Neural cell (in vitro differentiated cells): ENCODE measurements around the gene POU3F1. TPM values are rescaled to one million over a fixed set of nuclear protein-coding genes. Genes with fewer than 3 reads are reported as not detected.

Experiments
- H2AFZ ChIP-seq: fragments of 200-600, 300-800 bp; sonication (generic), shearing (Covaris generic); 2 replicates; pipeline ENCODE4 v1.6.0; 2014; ENCODE audit warnings: low read depth, mild to moderate bottlenecking, antibody characterized with exemption, low read length, moderate library complexity
- H3F3A ChIP-seq: fragments of 200-600 bp; shearing (Covaris generic); 2 replicates; pipeline ENCODE4 v1.6.1; 2016; ENCODE audit warnings: mild to moderate bottlenecking, moderate library complexity, mixed read lengths, antibody characterized with exemption, low read length; ENCODE audit not compliant: insufficient read depth, poor library complexity, severe bottlenecking
- H3K27ac ChIP-seq: fragments of 200-600, 300-800 bp; sonication (generic), shearing (Covaris generic); 2 replicates; pipeline ENCODE4 v1.5.1; 2014; ENCODE audit warnings: mild to moderate bottlenecking, low read length, moderate library complexity
- H3K27me3 ChIP-seq: fragments of 300-800, 200-600 bp; sonication (generic), shearing (Covaris generic); 2 replicates; pipeline ENCODE4 v1.6.0; 2014; ENCODE audit warnings: mild to moderate bottlenecking, low read depth, low read length, moderate library complexity; ENCODE audit not compliant: insufficient read depth
- H3K36me3 ChIP-seq: fragments of 300-800, 200-600 bp; sonication (generic), shearing (Covaris generic); 2 replicates; pipeline ENCODE4 v1.5.1; 2014; ENCODE audit warnings: mild to moderate bottlenecking, antibody characterized with exemption, low read length, moderate library complexity; ENCODE audit not compliant: insufficient read depth
- H3K4me2 ChIP-seq: fragments of 300-800, 200-600 bp; sonication (generic), shearing (Covaris generic); 2 replicates; pipeline ENCODE4 v1.6.0; 2014; ENCODE audit warnings: mild to moderate bottlenecking, low read length
- H3K4me3 ChIP-seq: fragments of 300-800, 200-600 bp; sonication (generic), shearing (Covaris generic); 2 replicates; pipeline ENCODE4 v1.5.1; 2014; ENCODE audit warnings: mild to moderate bottlenecking, low read length, moderate library complexity
- H3K79me2 ChIP-seq: fragments of 200-600 bp; shearing (Covaris generic); replicated peaks from 2 replicates; pipeline ENCODE4 v1.6.0; 2014; ENCODE audit warnings: mild to moderate bottlenecking, low read length, moderate library complexity; ENCODE audit not compliant: insufficient read depth
- H3K9ac ChIP-seq: fragments of 300-800, 200-600 bp; sonication (generic), shearing (Covaris generic); 2 replicates; pipeline ENCODE4 v1.6.1; 2016; ENCODE audit warnings: mild to moderate bottlenecking, low read length, mixed read lengths
- H3K9me2 ChIP-seq: fragments of 200-600 bp; shearing (Covaris generic); 2 replicates; pipeline ENCODE4 v1.6.1; 2016; ENCODE audit warnings: mild to moderate bottlenecking, low read length, mixed read lengths; ENCODE audit not compliant: insufficient read depth
- H3K9me3 ChIP-seq: fragments of 200-600, 300-800 bp; sonication (generic), shearing (Covaris generic); 2 replicates; pipeline ENCODE4 v1.6.1; 2016; ENCODE audit warnings: mild to moderate bottlenecking, mixed run types, low read length, moderate library complexity, mixed read lengths
- H4K20me1 ChIP-seq: fragments of 200-600 bp; shearing (Covaris generic); 2 replicates; pipeline ENCODE4 v1.6.1; 2016; ENCODE audit warnings: mild to moderate bottlenecking, mixed run types; ENCODE audit not compliant: insufficient read depth
- CTCF ChIP-seq: fragments of 450-650 bp; IDR thresholded peaks from 2 replicates; pipeline ENCODE4 v1.5.1; 2014; ENCODE audit warnings: antibody characterized with exemption, mild to moderate bottlenecking, moderate library complexity; ENCODE audit not compliant: poor library complexity, severe bottlenecking
- EP300 ChIP-seq: fragments of 450-650 bp; conservative IDR thresholded peaks from 2 replicates; pipeline ENCODE4 v1.6.1; 2014; ENCODE audit warnings: antibody characterized with exemption, mild to moderate bottlenecking, moderate library complexity; ENCODE audit not compliant: poor library complexity, severe bottlenecking
- EZH2 ChIP-seq: fragments of 200-600, 300-800 bp; shearing (Covaris generic), sonication (generic); IDR thresholded peaks from 2 replicates; pipeline ENCODE4 v1.6.1; 2014; ENCODE audit warnings: antibody characterized with exemption, low read length, borderline replicate concordance, mild to moderate bottlenecking; ENCODE audit not compliant: insufficient read depth, poor library complexity, severe bottlenecking
- MXI1 ChIP-seq: fragments of 450-650 bp; conservative IDR thresholded peaks from 2 replicates; pipeline ENCODE4 v1.6.1; 2014; ENCODE audit warnings: antibody characterized with exemption, mild to moderate bottlenecking; ENCODE audit not compliant: poor library complexity, severe bottlenecking
- POLR2AphosphoS5 ChIP-seq: IDR thresholded peaks from 2 replicates; pipeline ENCODE4 v1.6.1; 2012
- RAD21 ChIP-seq: fragments of 450-650 bp; conservative IDR thresholded peaks from 2 replicates; pipeline ENCODE4 v1.6.1; 2014; ENCODE audit warnings: antibody characterized with exemption, mild to moderate bottlenecking, moderate library complexity
- REST ChIP-seq: IDR thresholded peaks from 2 replicates; pipeline ENCODE4 v1.6.1; 2012; ENCODE audit warnings: borderline replicate concordance
- SMC3 ChIP-seq: fragments of 450-650 bp; conservative IDR thresholded peaks from 2 replicates; pipeline ENCODE4 v1.6.1; 2014; ENCODE audit warnings: antibody characterized with exemption, mild to moderate bottlenecking, moderate library complexity; ENCODE audit not compliant: poor library complexity
- TAF1 ChIP-seq: IDR thresholded peaks from 2 replicates; pipeline ENCODE4 v1.6.1; 2012; ENCODE audit warnings: low read depth
- polyA plus RNA-seq: library from polyadenylated mRNA; depleted of rRNA; stranded (reverse); fragments of >200 nt; gene quantifications from 2 replicates; pipeline ENCODE4 v1.2.3, GENCODE V29; 2014

The POU3F1 gene
- polyA plus RNA-seq, 1 donor from 2014 or later: 3.1 TPM

GRCh38 chr1:38060498-38060897, 13.9 kb upstream of the POU3F1 start:
- TF ChIP-seq POLR2AphosphoS5: no peak
- TF ChIP-seq MXI1: no peak
- no peak for TF ChIP-seq SMC3
- no peak for TF ChIP-seq EP300
- TF ChIP-seq EZH2: no peak
- Histone ChIP-seq H2AFZ (no peak overlapping the region), H3K27ac (no peak overlapping the region), H3K9ac (no peak overlapping the region), H3K9me3 (no peaks in the 10 kb centered on the region), H3K4me2 (no peak overlapping the region), H3K79me2 (no peaks in the 10 kb centered on the region), H3K36me3 (no peaks in the 10 kb centered on the region), H3K4me3 (no peak overlapping the region), H3K9me2 (no peaks in the 10 kb centered on the region), H3K27me3 (no peaks in the 10 kb centered on the region), H4K20me1 (no peaks in the 10 kb centered on the region), H3F3A (no peaks in the 10 kb centered on the region)

- no peak overlapping the region for H3K27ac ChIP-seq
- no peaks in the 10 kb centered on the region for H3K9me3 ChIP-seq
- H3K4me3 ChIP-seq: no peak overlapping the region
- no peak overlapping the region for H3K4me2 ChIP-seq
- no peaks in the 10 kb centered on the region for H3F3A ChIP-seq
- TF ChIP-seq POLR2AphosphoS5: no peak
- TF ChIP-seq TAF1: no peak
- no peak for TF ChIP-seq SMC3
- no peak for TF ChIP-seq EZH2
- TF ChIP-seq MXI1: no peak
- no peak for TF ChIP-seq CTCF
- TF ChIP-seq RAD21: no peak
- TF ChIP-seq REST: no peak
- no peak for TF ChIP-seq EP300
- H3K9ac ChIP-seq: no peak overlapping the region
- no peaks in the 10 kb centered on the region for H3K36me3 ChIP-seq
- H3K9me2 ChIP-seq: no peaks in the 10 kb centered on the region
- H3K79me2 ChIP-seq: no peaks in the 10 kb centered on the region
- H4K20me1 ChIP-seq: no peaks in the 10 kb centered on the region
- H3K27me3 ChIP-seq: no peaks in the 10 kb centered on the region
- no peak overlapping the region for H2AFZ ChIP-seq
Observed at GRCh38 chr1:38059635-38060250, 13.2 kb upstream of the POU3F1 start.
